Measurements from ENCODE around the gene INSM2.

The INSM2 gene

DNA sequence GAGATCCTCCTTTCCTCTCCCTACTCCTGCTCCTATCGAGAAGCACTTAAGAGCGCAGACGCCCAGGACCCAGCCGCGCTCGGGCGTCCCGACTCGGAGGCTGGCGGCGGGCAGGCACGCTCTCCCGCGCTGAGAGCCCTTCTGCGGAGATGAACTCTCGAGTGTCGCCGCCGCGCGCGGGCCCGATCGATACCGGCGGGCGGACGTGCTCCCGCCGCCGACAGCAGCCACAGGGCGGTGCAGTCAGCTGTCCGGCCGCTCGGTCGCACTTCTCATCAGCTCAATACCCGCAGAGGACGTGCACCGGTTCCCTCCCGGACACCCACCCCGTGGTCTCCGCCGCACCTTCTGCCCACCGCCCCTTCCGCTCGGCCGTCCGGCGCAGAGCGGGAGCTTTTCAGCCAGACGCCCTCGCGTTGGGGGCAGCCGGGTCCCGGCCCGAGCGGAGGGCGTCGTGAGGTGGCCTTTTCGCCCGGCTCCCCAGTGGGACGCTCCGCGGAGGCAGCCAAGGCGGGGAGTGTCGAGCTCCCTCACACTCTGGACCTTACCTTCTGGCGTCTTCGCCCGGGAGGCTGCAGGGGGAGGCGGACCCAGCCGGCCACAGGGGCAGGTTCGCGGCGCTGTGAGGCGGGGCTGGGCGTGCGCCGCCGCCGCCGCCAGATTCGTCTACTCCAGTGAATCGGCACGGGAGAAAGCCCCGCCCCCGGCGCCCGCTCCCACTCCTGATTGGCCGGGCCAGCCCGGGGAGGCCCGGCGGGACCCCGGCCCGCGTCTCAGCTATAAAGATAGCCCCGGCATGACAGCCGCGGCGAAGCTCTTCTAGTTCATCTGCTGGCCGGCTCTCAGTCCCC lies at the start of gene INSM2:
INSM2 (plus strand) TSS at position 808 of the 851 bp plus-strand sequence. CDS start 89 bp downstream, outside the sequence.
- peak; percentile 43 for DNase-seq (ENCODE audit: low spot score)

DNA sequence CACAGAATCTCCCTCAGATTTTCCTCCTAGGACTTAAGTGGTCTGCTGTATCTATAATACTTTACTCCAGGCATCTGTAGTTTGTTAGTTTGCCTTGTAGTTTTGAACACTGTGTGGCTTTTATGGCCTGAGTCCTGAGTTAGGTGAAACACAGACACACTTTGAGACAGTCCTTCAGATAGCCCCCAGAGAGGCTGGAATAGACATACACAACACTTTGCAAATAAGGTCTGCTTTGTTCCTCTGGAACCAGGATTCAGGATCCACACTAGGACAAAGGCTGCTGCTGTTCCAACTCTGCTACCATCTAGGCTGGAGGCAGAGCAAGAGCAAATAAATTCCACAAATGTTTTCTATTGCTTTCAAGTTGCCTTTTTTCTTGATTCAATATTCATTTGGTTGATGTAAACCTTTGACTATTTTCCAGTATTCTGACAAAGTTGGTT lies 41.4 kb upstream of the INSM2 start:
- no peak for DNase-seq (ENCODE audit: low spot score)

DNA sequence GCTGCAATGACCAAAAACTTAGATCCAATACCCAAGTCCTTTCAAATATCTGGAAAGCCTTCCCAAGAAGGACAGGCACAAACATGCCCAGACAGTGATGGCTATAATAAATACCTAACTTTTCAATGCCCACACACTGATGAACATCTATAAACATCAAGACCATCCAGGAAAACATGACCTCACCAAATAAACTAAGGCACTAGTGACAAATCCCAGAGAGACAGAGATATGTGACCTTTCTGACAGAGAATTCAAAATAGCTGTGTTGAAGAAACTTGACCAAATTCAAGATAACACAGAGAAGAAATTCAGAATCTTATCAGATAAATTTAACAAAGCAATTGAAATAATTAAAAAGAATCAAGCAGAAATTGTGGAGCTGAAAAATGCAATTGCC lies 38.7 kb upstream of the INSM2 start:
- DNase-seq (ENCODE audit: low spot score) = no peak

DNA sequence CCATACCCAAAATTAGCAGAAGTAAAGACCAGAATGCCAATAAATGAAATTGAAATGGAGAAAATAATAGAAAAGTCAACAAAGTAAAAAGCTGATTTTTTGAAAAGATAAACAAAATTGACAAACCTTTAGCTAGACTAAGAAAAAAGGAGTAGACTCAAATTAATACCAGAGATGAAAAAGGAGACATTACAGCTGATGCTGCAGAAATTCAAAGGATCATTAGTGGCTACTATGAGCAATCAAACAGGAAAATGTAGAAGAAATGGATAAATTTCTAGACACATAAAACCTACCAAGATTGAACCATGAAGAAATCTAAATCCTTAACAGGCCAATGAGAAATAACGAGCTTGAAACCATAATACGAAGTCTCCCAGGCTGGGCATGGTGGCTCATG lies 34.8 kb upstream of the INSM2 start:
- DNase-seq (ENCODE audit: low spot score) = no peak

DNA sequence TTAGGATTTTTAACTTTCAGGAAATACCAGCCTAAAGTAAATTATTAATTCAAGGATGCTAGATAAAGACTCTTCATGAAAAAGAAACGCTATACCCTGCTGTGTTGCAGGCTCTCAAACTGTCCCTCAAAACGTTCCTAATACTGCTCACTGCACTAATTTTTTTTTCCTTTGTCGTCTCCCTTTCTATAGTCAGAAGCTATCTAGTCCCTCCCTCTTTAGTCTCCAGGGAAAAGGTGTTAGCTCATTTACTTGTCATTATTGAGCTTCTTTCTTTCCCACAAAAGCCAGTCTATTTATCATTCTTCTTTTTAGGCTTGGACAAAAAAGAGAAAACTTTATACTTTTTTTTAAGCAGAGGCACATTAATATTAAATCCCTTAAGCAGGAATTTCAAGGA lies 30.3 kb upstream of the INSM2 start:
- no peak for DNase-seq (ENCODE audit: low spot score)

DNA sequence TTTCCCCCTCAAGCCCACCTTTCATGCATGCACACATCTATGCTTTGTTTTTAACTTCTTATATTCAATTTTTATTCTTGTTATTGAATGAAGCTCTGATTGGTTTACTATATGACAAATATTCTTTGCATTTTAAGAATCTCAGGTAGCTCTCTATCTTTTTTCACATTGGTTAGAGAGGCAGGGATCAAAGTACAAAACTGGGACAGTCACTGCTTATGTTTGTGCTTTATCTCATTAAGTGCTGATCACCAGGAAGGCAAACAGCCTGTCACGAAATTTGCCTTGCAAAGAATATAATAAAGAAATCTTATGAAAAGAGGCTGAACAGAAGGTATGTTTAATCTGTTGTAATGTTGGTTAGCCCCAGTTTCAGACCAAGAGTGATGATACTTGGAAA lies 29.7 kb upstream of the INSM2 start:
- DNase-seq (ENCODE audit: low spot score) = no peak

GRCh38 chr14:35506461-35506860 lies 27.5 kb upstream of the INSM2 start:
- DNase-seq (ENCODE audit: low spot score) = no peak

- no peak for DNase-seq (ENCODE audit: low spot score)
Measured at GRCh38 chr14:35506927-35507326, 27.0 kb upstream of the INSM2 start.

DNA sequence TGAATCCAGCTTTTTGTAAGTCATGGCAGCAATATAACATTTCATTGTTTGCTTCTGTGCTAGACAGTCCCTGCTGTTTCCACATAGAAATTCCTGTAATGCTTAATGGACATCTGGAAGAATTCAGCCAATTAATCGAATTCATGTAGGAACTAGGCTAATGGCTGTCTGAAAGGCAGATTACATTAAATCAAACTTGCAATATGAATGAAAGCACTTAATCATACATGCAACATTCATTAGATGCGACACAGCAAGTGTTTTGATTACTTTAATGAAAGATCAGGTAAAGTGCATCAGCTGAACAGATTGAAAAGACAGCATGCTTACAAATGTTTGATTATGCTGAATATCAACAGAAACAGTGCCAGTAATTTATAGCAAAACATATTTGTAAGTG lies 24.1 kb upstream of the INSM2 start:
- no peak for DNase-seq (ENCODE audit: low spot score)

- DNase-seq (ENCODE audit: low spot score) = no peak
Measured at GRCh38 chr14:35512765-35513164, 21.2 kb upstream of the INSM2 start.

GRCh38 chr14:35515916-35516315 lies 18.0 kb upstream of the INSM2 start:
- no peak for DNase-seq (ENCODE audit: low spot score)

DNA sequence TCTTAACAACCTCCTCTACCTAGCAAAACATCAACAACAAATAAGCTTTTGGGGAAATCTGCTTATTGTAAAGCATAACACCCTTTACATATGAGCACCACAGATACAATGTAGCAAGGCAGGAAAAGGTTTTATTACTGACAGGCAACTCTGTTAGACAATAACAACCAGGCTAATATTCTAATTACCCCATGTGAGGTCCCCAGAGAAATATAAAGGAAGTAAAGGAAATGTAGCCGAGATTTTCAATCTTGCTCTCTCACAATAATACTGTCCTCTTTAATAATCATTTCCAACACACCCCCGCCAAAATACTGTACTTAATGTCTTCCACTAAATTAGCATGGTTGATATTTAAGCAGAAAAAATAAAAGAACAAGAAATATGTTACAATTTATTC lies 14.0 kb upstream of the INSM2 start:
- DNase-seq (ENCODE audit: low spot score) = no peak

DNA sequence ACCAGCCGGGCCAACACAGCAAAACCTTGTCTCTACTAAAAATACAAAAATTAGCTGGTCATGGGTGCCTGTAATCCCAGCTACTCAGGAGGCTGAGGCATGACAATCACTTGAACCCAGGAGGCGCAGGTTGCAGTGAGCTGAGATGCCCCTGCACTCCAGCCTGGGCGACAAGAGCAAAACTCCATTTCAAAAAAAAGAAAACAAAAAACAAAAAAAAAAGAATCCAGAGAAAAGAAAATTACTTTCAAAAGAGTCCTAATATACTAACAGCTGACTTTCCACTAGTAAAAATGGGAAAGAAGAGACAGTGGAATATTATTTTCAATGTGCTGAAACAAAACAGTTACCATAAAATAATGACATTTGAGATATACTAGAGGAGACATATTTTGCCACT lies 8.3 kb upstream of the INSM2 start:
- DNase-seq (ENCODE audit: low spot score) = no peak

DNA sequence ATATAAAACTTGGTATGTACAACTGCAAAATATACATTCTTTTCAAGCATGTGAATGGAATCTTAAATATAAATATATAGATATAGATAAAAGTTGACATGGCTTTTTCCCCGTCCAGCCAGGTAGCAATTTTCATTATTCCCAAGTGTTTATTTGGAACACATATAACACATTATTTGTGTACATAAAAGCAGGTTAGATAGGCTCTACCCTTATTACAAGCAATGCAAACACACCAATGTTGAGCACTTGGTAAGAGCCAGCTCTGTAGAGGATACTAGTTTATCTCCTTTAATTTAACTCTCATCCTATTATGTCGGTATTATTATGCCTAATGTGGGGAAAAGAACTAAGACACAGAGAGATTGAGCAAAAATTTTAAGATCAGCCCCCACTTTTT lies 7.0 kb upstream of the INSM2 start:
- no peak for DNase-seq (ENCODE audit: low spot score)

GRCh38 chr14:35531960-35532747 lies 1.8 kb upstream of the INSM2 start:
- no peak for DNase-seq (ENCODE audit: low spot score)

- DNase-seq (ENCODE audit: low spot score) = no peak
Measured at GRCh38 chr14:35532783-35533356, 1.1 kb upstream of the INSM2 start.

DNA sequence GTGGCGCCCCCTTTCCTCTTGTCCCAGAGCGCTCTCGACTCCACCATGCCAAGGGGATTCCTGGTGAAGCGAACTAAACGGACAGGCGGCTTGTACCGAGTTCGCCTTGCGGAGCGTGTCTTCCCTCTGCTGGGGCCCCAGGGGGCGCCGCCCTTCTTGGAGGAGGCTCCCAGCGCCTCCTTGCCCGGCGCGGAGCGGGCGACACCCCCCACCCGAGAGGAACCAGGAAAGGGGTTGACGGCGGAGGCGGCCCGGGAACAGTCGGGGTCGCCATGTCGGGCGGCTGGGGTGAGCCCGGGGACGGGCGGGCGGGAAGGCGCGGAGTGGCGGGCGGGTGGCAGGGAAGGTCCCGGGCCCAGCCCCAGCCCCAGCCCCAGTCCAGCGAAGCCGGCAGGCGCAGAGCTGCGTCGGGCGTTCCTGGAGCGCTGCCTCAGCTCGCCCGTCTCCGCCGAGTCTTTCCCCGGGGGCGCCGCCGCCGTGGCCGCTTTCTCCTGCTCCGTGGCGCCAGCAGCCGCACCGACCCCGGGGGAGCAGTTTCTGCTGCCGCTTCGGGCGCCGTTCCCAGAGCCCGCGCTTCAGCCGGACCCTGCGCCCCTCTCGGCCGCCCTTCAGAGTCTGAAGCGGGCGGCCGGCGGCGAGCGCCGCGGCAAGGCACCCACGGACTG lies 376 bp downstream of the INSM2 start:
- no peak for DNase-seq (ENCODE audit: low spot score)

GRCh38 chr14:35534873-35535482 lies 1.0 kb downstream of the INSM2 start:
- peak; percentile 52 for DNase-seq (ENCODE audit: low spot score)

- no peak for DNase-seq (ENCODE audit: low spot score)
Measured at GRCh38 chr14:35535483-35536112, 1.6 kb downstream of the INSM2 start.

- no peak for DNase-seq (ENCODE audit: low spot score)
Measured at GRCh38 chr14:35539969-35540368, 6.0 kb downstream of the INSM2 start.

- no peak for DNase-seq (ENCODE audit: low spot score)
Measured at GRCh38 chr14:35543006-35543405, 9.0 kb downstream of the INSM2 start.

Data from CD4-positive, alpha-beta T cell treated with Interleukin-2 at 100 ng/mL for 4 hours (primary cell).